ELF-1 (cell line): ENCODE results near the gene MAD1L1.
"Not testable (repeated sequence)": the region's sequence is repeated elsewhere in the genome, so short reads cannot be mapped to it uniquely, and the experiment has no call there.

Source experiments
- DNase-seq: peaks from one replicate; pipeline ENCODE4 v3.0.0-alpha.2; 2016; ENCODE audit warnings: low read depth, low spot score

The MAD1L1 gene

GRCh38 chr7:2175514-2175913 is 57.2 kb downstream of the MAD1L1 start:
- DNase-seq: peak; percentile 51

- DNase-seq: no peak
These were observed 57.7 kb downstream of the MAD1L1 start for GRCh38 chr7:2175091-2175490.

- DNase-seq: no peak
These were observed 59.4 kb downstream of the MAD1L1 start for GRCh38 chr7:2173189-2173827.

- no peak for DNase-seq
These were observed 60.2 kb downstream of the MAD1L1 start for GRCh38 chr7:2172311-2173188.

- DNase-seq: no peak
These were observed 60.9 kb downstream of the MAD1L1 start for GRCh38 chr7:2171855-2172254.

- no peak for DNase-seq
These were observed 61.9 kb downstream of the MAD1L1 start for GRCh38 chr7:2170576-2171521.

GRCh38 chr7:2169923-2170575 is 62.7 kb downstream of the MAD1L1 start:
- peak; percentile 39 for DNase-seq

GRCh38 chr7:2168615-2169311 is 64.0 kb downstream of the MAD1L1 start:
- DNase-seq: no peak

GRCh38 chr7:2166625-2167280 is 66.0 kb downstream of the MAD1L1 start:
- DNase-seq: peak; percentile 66

- DNase-seq: peak; percentile 52
These were observed 66.8 kb downstream of the MAD1L1 start for GRCh38 chr7:2165610-2166594.

GRCh38 chr7:2165239-2165609 is 67.5 kb downstream of the MAD1L1 start:
- no peak for DNase-seq

GRCh38 chr7:2164646-2165045 is 68.1 kb downstream of the MAD1L1 start:
- no peak for DNase-seq

GRCh38 chr7:2163600-2164555 is 68.9 kb downstream of the MAD1L1 start:
- DNase-seq: peak; percentile 63

- DNase-seq: peak; percentile 51
These were observed 69.8 kb downstream of the MAD1L1 start for GRCh38 chr7:2162959-2163358.

- DNase-seq: not testable (repeated sequence)
These were observed 70.5 kb downstream of the MAD1L1 start for GRCh38 chr7:2162004-2162902.

- DNase-seq: peak; percentile 36
These were observed 73.6 kb downstream of the MAD1L1 start for GRCh38 chr7:2159176-2159520.
